ENCODE data around the gene NAPG.
"Not testable (repeated sequence)": the region's sequence is repeated elsewhere in the genome, so short reads cannot be mapped to it uniquely, and the experiment has no call there.

Gene NAPG

DNA sequence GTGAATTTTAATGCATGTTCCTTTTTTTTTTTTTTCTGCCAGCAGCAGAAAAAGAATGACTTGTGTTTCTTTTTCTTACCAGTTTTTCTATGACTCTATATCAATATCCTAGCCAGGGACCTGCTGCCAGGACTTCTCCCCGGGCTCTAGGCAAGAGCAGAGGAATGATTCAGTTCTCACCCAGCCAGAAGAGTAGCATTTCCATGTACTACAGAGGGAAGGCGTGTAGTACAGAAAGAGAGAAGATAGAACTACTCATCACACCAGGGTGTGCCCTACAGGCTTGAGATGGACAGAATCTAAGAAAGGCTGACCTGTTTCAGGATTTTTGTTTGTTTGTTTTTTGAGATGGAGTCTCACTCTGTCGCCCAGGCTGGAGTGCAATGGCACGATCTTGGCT, 70.1 kb downstream of the NAPG start:
- not testable (repeated sequence) for H3K36me3 ChIP-seq (ENCODE audit: control insufficient read depth, insufficient read depth, low read length); H3K4me1 ChIP-seq (ENCODE audit: control insufficient read depth, insufficient read depth, low read length)

GRCh38 chr18:10597695-10598094, 71.9 kb downstream of the NAPG start:
- H3K27me3 ChIP-seq (ENCODE audit: control insufficient read depth, insufficient read depth, low read length); H3K9me3 ChIP-seq (ENCODE audit: control insufficient read depth, insufficient read depth, low read length); H3K4me1 ChIP-seq (ENCODE audit: control insufficient read depth, insufficient read depth, low read length); H3K36me3 ChIP-seq (ENCODE audit: control insufficient read depth, insufficient read depth, low read length); H3K9ac ChIP-seq (ENCODE audit: low read depth, low read length); H3K4me3 ChIP-seq (ENCODE audit: low read depth, low read length): not testable (repeated sequence)

More for the DNA sequence above, 70.1 kb downstream of the NAPG start:
- H3K9me3 ChIP-seq (ENCODE audit: control insufficient read depth, insufficient read depth, low read length); H3K27me3 ChIP-seq (ENCODE audit: control insufficient read depth, insufficient read depth, low read length); H3K9ac ChIP-seq (ENCODE audit: low read depth, low read length); H3K4me3 ChIP-seq (ENCODE audit: low read depth, low read length): not testable (repeated sequence)

DNA sequence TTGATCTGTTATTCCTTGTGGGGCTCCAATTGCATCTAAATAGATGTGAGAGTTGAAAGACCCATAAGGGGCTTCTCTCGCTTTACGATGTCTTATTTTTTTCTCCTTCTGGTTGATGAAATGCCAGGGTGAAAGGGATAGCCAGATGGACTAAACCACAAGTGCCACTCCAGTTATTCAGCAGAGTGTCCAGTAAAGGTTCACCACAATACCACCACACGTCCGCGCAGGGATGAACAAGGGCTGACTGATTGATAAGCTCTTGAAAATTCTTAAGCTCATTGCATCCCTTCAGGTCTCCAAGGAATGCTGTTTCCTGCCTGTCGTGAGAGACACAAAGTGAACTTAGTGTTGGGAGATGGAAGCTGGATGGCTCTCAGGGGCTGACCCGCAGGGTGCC, 74.9 kb downstream of the NAPG start:
- H3K9ac ChIP-seq (ENCODE audit: low read depth, low read length); H3K36me3 ChIP-seq (ENCODE audit: control insufficient read depth, insufficient read depth, low read length); H3K9me3 ChIP-seq (ENCODE audit: control insufficient read depth, insufficient read depth, low read length); H3K4me1 ChIP-seq (ENCODE audit: control insufficient read depth, insufficient read depth, low read length); H3K27me3 ChIP-seq (ENCODE audit: control insufficient read depth, insufficient read depth, low read length); H3K4me3 ChIP-seq (ENCODE audit: low read depth, low read length): not testable (repeated sequence)
